C1 segment of cervical spinal cord (tissue), 14 donors: ENCODE data around the gene RETREG2.

ENCODE experiments used
- DNase-seq, 14 donors: peaks; one replicate each; lab custom pipeline; 2025; lab: John Stamatoyannopoulos, UW

Gene RETREG2

GRCh38 chr2:219169930-219170654 lies 8.0 kb upstream of the RETREG2 start, which contains the start of gene SLC23A3:
SLC23A3 (minus strand) TSS chr2:219170029; CDS start chr2:219169984, 45 bp downstream.
- DNase-seq: no peak

GRCh38 chr2:219171231-219171651 lies 6.8 kb upstream of the RETREG2 start:
- DNase-seq: peak in 9 of 14 donors; percentile 17 to 36 (median 23)

- DNase-seq: no peak
These were observed 5.6 kb upstream of the RETREG2 start for GRCh38 chr2:219172231-219173154.

GRCh38 chr2:219173176-219173575 lies 4.9 kb upstream of the RETREG2 start:
- no peak for DNase-seq

GRCh38 chr2:219174146-219174545 lies 3.9 kb upstream of the RETREG2 start:
- no peak for DNase-seq

GRCh38 chr2:219174801-219175200 lies 3.3 kb upstream of the RETREG2 start:
- DNase-seq: no peak

- DNase-seq: no peak
These were observed 2.6 kb upstream of the RETREG2 start for GRCh38 chr2:219175486-219175885.

- peak in 10 of 14 donors; percentile 54 to 80 (median 72) for DNase-seq
These were observed 1.9 kb upstream of the RETREG2 start for GRCh38 chr2:219175928-219176817.

- DNase-seq: peak; percentile 27 to 91 (median 82)
These were observed 1.1 kb upstream of the RETREG2 start, which contains the start of gene CNPPD1 for GRCh38 chr2:219176818-219177551. CNPPD1 (minus strand) TSS chr2:219176925; CDS start chr2:219176828, 97 bp downstream.

- peak in 5 of 14 donors; percentile 58 to 74 (median 66) for DNase-seq
These were observed 501 bp downstream of the RETREG2 start for GRCh38 chr2:219178377-219179175.

- no peak for DNase-seq
These were observed 1.8 kb downstream of the RETREG2 start for GRCh38 chr2:219179601-219180465.

- DNase-seq: no peak
These were observed 2.9 kb downstream of the RETREG2 start for GRCh38 chr2:219180961-219181360.

GRCh38 chr2:219181531-219181930 lies 3.5 kb downstream of the RETREG2 start:
- no peak for DNase-seq

- DNase-seq: no peak
These were observed 4.5 kb downstream of the RETREG2 start for GRCh38 chr2:219182331-219183150.

- no peak for DNase-seq
These were observed 5.2 kb downstream of the RETREG2 start for GRCh38 chr2:219183151-219183772.

GRCh38 chr2:219184121-219184520 lies 6.0 kb downstream of the RETREG2 start:
- peak in 1 of 14 donors; percentile 95 for DNase-seq

GRCh38 chr2:219186754-219187456 lies 8.8 kb downstream of the RETREG2 start:
- no peak for DNase-seq
